HG03442 (cell line): ENCODE measurements around the gene KCNE2.
"Not testable (repeated sequence)": the region's sequence is repeated elsewhere in the genome, so short reads cannot be mapped to it uniquely, and the experiment has no call there.

ENCODE experiments used
- ATAC-seq: cut with Tn5 transposase; IDR thresholded peaks from one replicate; pipeline ENCODE4 v1.9.1; 2021; ENCODE audit warnings: mild to moderate bottlenecking, moderate library complexity; ENCODE audit not compliant: unreplicated experiment

Gene KCNE2

GRCh38 chr21:34352556-34352955, 11.2 kb upstream of the KCNE2 start:
- no peak for ATAC-seq

- no peak for ATAC-seq
Observed at GRCh38 chr21:34353182-34353581, 10.6 kb upstream of the KCNE2 start.

GRCh38 chr21:34354836-34355235, 9.0 kb upstream of the KCNE2 start:
- no peak for ATAC-seq

- ATAC-seq: no peak
Observed at GRCh38 chr21:34355570-34355969, 8.2 kb upstream of the KCNE2 start.

- no peak for ATAC-seq
Observed at GRCh38 chr21:34357889-34358288, 5.9 kb upstream of the KCNE2 start.

GRCh38 chr21:34358866-34359265, 4.9 kb upstream of the KCNE2 start:
- no peak for ATAC-seq

- no peak for ATAC-seq
Observed at GRCh38 chr21:34360488-34361241, 3.1 kb upstream of the KCNE2 start.

GRCh38 chr21:34362136-34362444, 1.7 kb upstream of the KCNE2 start:
- ATAC-seq: no peak

GRCh38 chr21:34362670-34363069, 1.1 kb upstream of the KCNE2 start:
- no peak for ATAC-seq

GRCh38 chr21:34364921-34365320, 1.1 kb downstream of the KCNE2 start:
- ATAC-seq: no peak

- no peak for ATAC-seq
Observed at GRCh38 chr21:34365809-34366208, 2.0 kb downstream of the KCNE2 start.

- ATAC-seq: no peak
Observed at GRCh38 chr21:34367320-34367935, 3.6 kb downstream of the KCNE2 start.

- no peak for ATAC-seq
Observed at GRCh38 chr21:34369741-34370140, 5.9 kb downstream of the KCNE2 start.

GRCh38 chr21:34372321-34372720, 8.5 kb downstream of the KCNE2 start:
- no peak for ATAC-seq

- not testable (repeated sequence) for ATAC-seq
Observed at GRCh38 chr21:34374462-34374861, 10.7 kb downstream of the KCNE2 start.

- peak; percentile 94 for ATAC-seq
Observed at GRCh38 chr21:34374940-34375618, 11.3 kb downstream of the KCNE2 start, which contains the start of gene SMIM11. Gene SMIM11 (plus strand): TSS chr21:34375507. CDS start chr21:34379505, 3,998 bp downstream.

GRCh38 chr21:34375619-34375972, 11.8 kb downstream of the KCNE2 start:
- ATAC-seq: peak; percentile 53

- not testable (repeated sequence) for ATAC-seq
Observed at GRCh38 chr21:34383138-34383537, 19.3 kb downstream of the KCNE2 start.

- peak; percentile 75 for ATAC-seq
Observed at GRCh38 chr21:34383724-34384415, 20.1 kb downstream of the KCNE2 start.

- ATAC-seq: not testable (repeated sequence)
Observed at GRCh38 chr21:34400522-34400921, 36.7 kb downstream of the KCNE2 start.

GRCh38 chr21:34404742-34405141, 40.9 kb downstream of the KCNE2 start:
- ATAC-seq: not testable (repeated sequence)
